SU-DHL-6 (cell line): ENCODE results near the gene SMIM41.

ENCODE experiments used
- CTCF ChIP-seq: fragments of 200-600 bp; sonication (generic); IDR thresholded peaks from one replicate; pipeline ENCODE4 v1.5.1; 2017; ENCODE audit warnings: antibody characterized with exemption, mild to moderate bottlenecking, low read length, moderate library complexity; ENCODE audit not compliant: insufficient read depth, poor library complexity, severe bottlenecking
- EZH2phosphoT487 ChIP-seq: fragments of 200-600 bp; sonication (generic), shearing (Covaris generic); conservative IDR thresholded peaks from 2 replicates; pipeline ENCODE4 v1.6.1; 2018; ENCODE audit warnings: mild to moderate bottlenecking, antibody characterized with exemption, low read length, moderate library complexity, mixed read lengths

GRCh38 chr12:52045794-52046199 lies 33.7 kb upstream of the SMIM41 start:
- TF ChIP-seq CTCF (no peak), EZH2phosphoT487 (no peak)
